GM18508 (cell line): Measurements from ENCODE around the gene SUPT16H.
"Not testable (repeated sequence)": the region's sequence is repeated elsewhere in the genome, so short reads cannot be mapped to it uniquely, and the experiment has no call there.

Experiments used
- ATAC-seq: cut with Tn5 transposase; IDR thresholded peaks from one replicate; pipeline ENCODE4 v1.9.1; 2021; ENCODE audit warnings: moderate number of reproducible peaks; ENCODE audit not compliant: insufficient read depth, unreplicated experiment

SUPT16H gene

GRCh38 chr14:21383848-21384493 lies at the start of gene SUPT16H:
SUPT16H (minus strand) TSS chr14:21384019; CDS start chr14:21383927, 92 bp downstream.
- peak; percentile 67 for ATAC-seq

DNA sequence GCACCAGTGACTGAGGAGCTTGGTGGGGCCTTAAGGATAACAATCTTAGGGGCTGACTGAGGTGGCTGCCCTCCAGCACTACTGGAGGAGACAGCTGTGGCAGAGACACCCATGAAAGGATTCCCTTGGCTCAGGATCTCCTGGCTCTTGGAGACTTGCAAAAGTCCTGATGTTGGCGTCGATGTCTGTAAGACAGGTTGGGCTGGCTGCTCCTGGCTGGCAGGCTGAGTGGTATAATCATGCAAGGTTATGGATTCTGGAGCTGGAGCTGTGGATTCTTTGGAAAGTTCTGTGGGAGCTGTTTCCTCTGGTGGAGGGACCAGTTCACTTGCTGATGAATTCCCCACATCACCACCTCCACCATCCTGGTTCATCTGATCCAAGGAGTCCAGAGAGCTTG lies 47.3 kb upstream of the SUPT16H start:
- no peak for ATAC-seq

GRCh38 chr14:21428930-21429329 lies 45.1 kb upstream of the SUPT16H start:
- no peak for ATAC-seq

DNA sequence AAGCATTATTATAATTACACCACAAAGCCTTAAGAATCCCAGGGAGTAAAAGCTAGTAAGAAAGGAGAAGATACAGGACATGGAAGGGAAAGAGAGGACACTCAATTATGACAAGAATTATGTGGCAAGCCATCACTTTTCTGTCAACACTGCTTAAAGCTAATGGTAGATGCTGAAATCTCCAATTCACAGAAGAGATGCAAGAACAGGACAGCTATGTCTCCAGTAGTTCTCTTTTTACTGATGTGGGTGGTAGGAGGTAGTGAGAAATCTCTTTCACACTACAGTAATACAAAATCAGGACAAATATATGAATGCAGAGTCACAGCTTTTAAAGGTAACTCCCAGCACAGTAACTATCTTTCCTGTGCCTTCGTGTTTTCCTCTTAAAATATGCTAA lies 42.9 kb upstream of the SUPT16H start:
- no peak for ATAC-seq

DNA sequence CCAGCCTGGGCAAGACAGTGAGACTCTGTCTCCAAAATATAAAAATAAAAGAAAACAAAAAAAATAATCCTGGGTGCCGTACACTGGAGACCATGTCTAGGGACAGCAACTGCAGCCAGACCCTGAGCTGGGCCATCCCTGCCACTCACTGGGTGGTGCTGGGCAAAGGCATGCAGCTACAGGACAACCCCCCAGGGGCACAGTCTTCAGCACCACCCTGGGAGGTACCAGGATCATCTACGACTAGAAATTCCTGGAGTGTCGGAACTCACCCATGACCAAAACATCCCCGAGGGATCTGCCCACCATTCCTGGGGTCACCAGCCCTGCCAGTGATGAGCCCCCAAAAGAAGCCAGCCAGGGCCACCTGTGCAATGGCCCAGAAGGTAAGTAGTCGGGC lies 35.7 kb upstream of the SUPT16H start:
- ATAC-seq: no peak

- no peak for ATAC-seq
Measured at GRCh38 chr14:21415329-21415728, 31.5 kb upstream of the SUPT16H start.

GRCh38 chr14:21414137-21414631 lies 30.4 kb upstream of the SUPT16H start:
- ATAC-seq: no peak

- ATAC-seq: no peak
Measured at GRCh38 chr14:21408147-21408546, 24.3 kb upstream of the SUPT16H start.

DNA sequence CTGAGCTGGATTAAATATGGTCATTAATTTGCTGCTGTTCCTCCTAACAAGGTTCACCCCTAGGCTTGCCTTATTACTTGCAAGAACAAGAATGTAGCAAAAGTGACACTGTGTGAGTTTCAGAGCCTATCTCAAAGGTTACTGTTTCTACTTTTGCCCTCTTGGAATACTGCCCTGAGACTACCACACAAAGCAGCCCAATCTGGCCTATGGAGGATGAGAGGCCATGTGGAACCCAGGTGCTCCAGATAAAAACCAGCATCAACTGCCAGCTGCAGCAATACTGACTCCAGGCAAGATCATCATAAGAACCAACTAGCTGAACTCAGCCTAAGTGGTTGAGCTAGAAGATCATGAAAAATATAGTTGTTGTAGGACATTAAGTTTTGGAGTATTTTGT lies 22.4 kb upstream of the SUPT16H start:
- no peak for ATAC-seq

DNA sequence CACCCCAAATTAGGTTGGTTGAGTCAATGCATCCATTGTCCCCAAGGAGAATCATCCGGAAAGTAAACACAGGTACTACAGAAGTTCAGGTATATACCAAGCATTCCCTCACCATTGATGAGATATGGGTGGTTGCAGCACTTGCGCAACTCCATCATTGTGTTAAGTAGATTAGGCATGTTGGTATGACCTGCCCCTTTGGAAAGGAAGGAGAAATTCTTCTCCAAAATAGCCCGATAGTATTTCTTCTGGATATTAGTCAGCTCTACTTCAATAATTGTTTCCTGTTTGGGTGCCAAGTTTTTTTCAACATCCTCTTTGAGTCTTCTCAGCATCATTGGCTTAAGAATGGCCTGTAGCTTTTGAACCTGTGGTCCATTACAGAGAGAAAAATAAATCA lies 21.3 kb upstream of the SUPT16H start:
- ATAC-seq: no peak

GRCh38 chr14:21399311-21399870 lies 15.6 kb upstream of the SUPT16H start:
- no peak for ATAC-seq

GRCh38 chr14:21398901-21399300 lies 15.1 kb upstream of the SUPT16H start:
- ATAC-seq: no peak

GRCh38 chr14:21395450-21395849 lies 11.6 kb upstream of the SUPT16H start:
- ATAC-seq: no peak

DNA sequence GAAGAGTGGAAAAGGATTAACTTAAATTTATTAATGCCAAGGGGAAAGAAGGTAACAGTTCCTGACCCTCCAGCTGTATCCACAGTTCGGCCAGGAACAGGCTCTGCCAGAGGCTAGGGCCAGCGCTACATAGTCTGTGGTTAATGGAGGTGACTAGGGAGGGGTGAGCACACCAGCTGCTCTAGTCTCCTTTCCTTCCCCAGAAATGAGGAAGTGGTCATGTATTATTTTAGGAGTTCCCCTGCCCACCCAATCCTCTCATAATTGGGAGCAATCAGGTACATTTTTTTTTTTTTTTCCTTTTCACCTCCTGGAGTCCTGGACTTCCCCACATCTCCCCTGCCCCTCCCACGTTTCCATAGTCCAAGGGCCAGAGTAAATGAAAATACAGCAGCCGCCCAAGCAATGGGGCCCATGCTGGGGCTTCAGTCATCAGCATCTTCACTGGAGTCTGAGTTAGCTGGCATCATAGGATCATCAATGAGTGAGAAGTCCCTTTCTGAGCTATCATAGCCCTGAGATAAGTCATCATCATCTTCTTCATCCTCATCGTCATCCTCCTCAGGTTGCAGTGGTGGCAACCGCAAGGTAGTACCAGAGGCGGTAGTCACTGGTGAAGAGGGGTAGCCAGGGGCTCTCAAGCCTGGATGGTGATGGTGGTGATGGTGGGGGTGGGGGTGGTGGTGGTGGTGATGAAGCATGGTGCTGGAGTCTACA lies 1.5 kb upstream of the SUPT16H start:
- ATAC-seq: no peak

DNA sequence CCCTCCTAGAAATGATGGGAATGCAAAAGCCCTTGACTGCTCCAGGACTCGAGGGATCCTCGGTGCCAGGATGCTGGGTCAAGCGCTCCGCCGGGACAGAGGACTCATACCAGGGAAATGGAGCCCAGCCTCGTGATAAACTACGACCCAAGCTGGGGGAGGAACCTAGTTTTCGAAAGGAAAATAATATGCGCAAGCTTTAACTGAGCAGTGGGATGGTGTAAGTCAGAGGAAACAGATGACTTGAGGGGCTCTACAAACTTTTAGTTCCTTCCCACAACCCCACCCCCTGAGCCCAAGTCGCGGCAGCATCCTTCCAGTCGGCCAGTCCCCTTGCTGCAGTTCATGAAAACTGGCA lies 654 bp upstream of the SUPT16H start:
- peak; percentile 18 for ATAC-seq

DNA sequence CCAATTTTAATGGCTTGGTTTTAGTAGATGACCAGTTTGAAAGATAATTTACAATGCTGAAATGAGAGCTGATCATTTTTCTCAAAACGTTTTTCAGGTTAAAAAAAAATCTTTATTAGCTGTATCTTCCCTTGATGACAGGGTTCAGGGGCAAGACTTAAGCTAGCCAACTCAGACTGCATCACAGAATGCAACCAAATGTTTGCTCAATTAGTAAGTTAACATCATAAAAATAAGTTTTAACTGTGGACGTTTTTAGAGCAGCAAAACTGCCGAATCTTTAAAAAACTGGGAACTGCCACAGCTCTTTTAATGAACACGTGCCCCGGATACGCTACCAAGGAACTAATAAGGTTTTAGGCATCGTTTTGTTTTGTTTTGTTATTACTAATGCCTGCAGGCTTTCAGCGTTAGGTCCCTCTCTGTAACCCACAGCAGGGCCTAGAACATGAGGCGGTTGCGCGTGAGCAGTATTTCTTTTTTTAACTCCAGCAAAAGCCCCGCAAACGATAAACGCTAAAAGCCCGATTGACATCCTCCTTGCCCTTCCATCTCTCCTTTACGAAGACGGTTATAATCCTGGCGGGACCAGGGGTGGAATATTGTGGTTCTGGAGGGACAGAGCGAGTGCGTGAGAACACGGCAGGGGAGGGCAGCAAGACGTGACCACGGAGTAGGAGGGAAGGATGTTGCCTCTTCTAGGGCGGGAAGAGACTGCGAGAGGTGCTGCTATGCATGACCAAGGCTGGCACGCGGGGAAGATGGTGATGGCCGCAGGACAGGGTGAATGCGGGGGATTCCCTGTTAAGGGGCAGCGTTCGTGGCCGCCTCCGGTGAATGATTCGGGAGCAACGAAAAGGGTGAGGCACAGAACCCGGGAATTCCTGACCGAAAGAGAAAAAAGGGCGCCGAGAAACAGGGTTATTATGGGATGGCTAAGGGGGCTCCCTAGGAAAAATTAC lies 652 bp downstream of the SUPT16H start:
- no peak for ATAC-seq

DNA sequence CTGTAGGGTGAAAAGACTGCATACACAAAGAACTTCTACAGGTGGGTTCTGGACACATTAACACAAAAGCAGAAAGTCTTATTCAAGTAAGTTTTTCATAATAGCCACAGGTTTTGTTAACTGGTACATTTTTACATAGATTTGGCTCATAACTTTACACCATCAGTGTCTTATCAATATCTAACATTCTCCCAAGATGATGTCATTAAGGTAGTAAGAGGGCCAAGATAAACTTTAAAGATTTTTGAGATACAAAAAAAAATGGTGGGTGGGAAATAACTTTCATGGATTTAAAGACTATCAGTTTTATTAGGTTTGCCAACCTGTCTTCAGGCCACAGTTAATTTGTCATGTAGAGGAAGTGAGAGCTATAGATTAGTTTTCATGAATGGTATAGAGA lies 1.7 kb downstream of the SUPT16H start:
- no peak for ATAC-seq

DNA sequence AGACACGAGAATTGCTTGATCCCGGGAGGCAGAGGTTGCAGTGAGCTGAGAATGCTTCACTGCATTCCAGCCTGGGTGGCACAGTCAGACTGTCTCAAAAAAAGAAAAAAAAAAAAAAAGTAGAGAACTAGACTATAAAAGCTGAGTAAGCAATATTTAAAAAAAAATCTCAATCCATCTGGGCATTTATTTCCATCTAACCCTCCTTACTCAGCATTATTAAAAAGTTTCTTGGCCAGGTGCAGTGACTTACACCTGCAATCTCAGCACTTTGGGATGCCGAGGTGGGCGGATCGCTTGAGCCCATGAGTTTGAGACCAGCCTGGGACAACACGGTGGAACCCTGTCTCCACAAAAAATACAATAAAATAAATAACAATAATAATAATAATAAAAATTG lies 4.5 kb downstream of the SUPT16H start:
- no peak for ATAC-seq

- no peak for ATAC-seq
Measured at GRCh38 chr14:21373980-21374379, 9.8 kb downstream of the SUPT16H start.

- ATAC-seq: not testable (repeated sequence)
Measured at GRCh38 chr14:21372814-21373213, 11.0 kb downstream of the SUPT16H start.
